HL-60/S4 treated with phorbol 12-myristate 13-acetate at 8.2 ng/mL for 4 days and 3 days (cell line): ENCODE results near the gene WDR55.

Experiments used
- in situ Hi-C: fragments of 300-500 bp; cut with MboI; formaldehyde crosslinking; loops from 2 replicates; pipeline ENCODE4 v1.15.0; 2022; ENCODE audit warnings: low sequenced_read_pairs

WDR55 gene

GRCh38 chr5:140707812-140708211, 43.1 kb downstream of the WDR55 start:
- in situ Hi-C loops = loop anchor here (25.0 kb wide), 2 partner anchors 346 to 471 kb away; partner anchors contain the start of gene SLC4A9

GRCh38 chr5:140708787-140709186, 44.1 kb downstream of the WDR55 start:
- in situ Hi-C loops = loop anchor here (25.0 kb wide), 2 partner anchors 346 to 471 kb away; partner anchors contain the start of gene SLC4A9

- in situ Hi-C loops = loop anchor here (25.0 kb wide), 2 partner anchors 349 to 474 kb away; partner anchors contain the start of gene SLC4A9
These were observed 46.3 kb downstream of the WDR55 start for GRCh38 chr5:140710899-140711552.

GRCh38 chr5:140711794-140712193, 47.1 kb downstream of the WDR55 start:
- in situ Hi-C loops = loop anchor here (25.0 kb wide), 2 partner anchors 349 to 474 kb away; partner anchors contain the start of gene SLC4A9

GRCh38 chr5:140713562-140714094, 48.9 kb downstream of the WDR55 start:
- in situ Hi-C loops = loop anchor here (25.0 kb wide), 2 partner anchors 351 to 476 kb away; partner anchors contain the start of gene SLC4A9

- in situ Hi-C loops = loop anchor here (25.0 kb wide), 2 partner anchors 354 to 479 kb away; partner anchors contain the start of gene SLC4A9
These were observed 51.5 kb downstream of the WDR55 start for GRCh38 chr5:140716238-140716637.

GRCh38 chr5:140718266-140718592, 53.5 kb downstream of the WDR55 start:
- in situ Hi-C loops = loop anchor here (25.0 kb wide), 2 partner anchors 356 to 481 kb away; partner anchors contain the start of gene SLC4A9

GRCh38 chr5:140720738-140721137, 56.0 kb downstream of the WDR55 start:
- in situ Hi-C loops = loop anchor here (25.0 kb wide), 2 partner anchors 358 to 483 kb away; partner anchors contain the start of gene SLC4A9

GRCh38 chr5:140721395-140721794, 56.7 kb downstream of the WDR55 start:
- in situ Hi-C loops = loop anchor here (25.0 kb wide), 2 partner anchors 359 to 484 kb away; partner anchors contain the start of gene SLC4A9
